Testis (tissue), 3 donors: ENCODE measurements around the gene OLFML2B. TPM values are rescaled to one million over a fixed set of nuclear protein-coding genes. Genes with fewer than 3 reads are reported as not detected.

Experiments
- DNase-seq: peaks from one replicate; pipeline ENCODE4 v3.0.0-alpha.2; 2019
- H3K27ac ChIP-seq, 2 donors: fragments of 200-600 bp; sonication (generic); one replicate each; pipeline ENCODE4 v1.5.1; 2019
- H3K27me3 ChIP-seq: fragments of 200-600 bp; sonication (generic); one replicate; pipeline ENCODE4 v1.5.1; 2019
- H3K36me3 ChIP-seq: fragments of 200-600 bp; sonication (generic); one replicate; pipeline ENCODE4 v1.5.1; 2017; ENCODE audit warnings: low read depth; ENCODE audit errors: missing control alignments
- H3K4me1 ChIP-seq: fragments of 200-600 bp; sonication (generic); one replicate; pipeline ENCODE4 v1.5.1; 2019
- H3K4me3 ChIP-seq, 2 donors: fragments of 200-600 bp; sonication (generic); one replicate each; pipeline ENCODE4 v1.5.1; 2017 to 2019
- H3K9me3 ChIP-seq: fragments of 200-600 bp; sonication (generic); one replicate; pipeline ENCODE4 v1.5.1; 2017
- POLR2A ChIP-seq: fragments of 450-650 bp; IDR thresholded peaks from one replicate; pipeline ENCODE4 v1.6.1; 2017; ENCODE audit warnings: antibody characterized with exemption, mild to moderate bottlenecking, moderate library complexity
- WGBS, 2 donors: methylation state at CpG; one replicate each; pipeline ENCODE4 v1.1.5; 2018; 5-methylcytosine and 5-hydroxymethylcytosine counted together
- intact Hi-C: fragments of 100-400 bp; cut with DNase I; formaldehyde crosslinking; loops from one replicate; pipeline ENCODE4 v1.15.1; 2023; ENCODE audit warnings: low total_unique reads
- polyA plus RNA-seq: library from polyadenylated mRNA; stranded (reverse); fragments of 350-450 nt; fragmentation: Illumina TruSeq; extraction: RNeasy Lipid Tissue Mini Kit (QIAGEN cat#74804); gene quantifications from one replicate; pipeline ENCODE4 v1.2.3, GENCODE V29; 2014; ENCODE audit warnings: low read depth, low replicate concordance; ENCODE audit not compliant: insufficient read depth
- total RNA-seq, 2 donors: library from RNA; depleted of rRNA; stranded (reverse); fragments of >200 nt; gene quantifications; one replicate each; pipeline ENCODE4 v1.2.3, GENCODE V29; 2016
- TF ChIP-seq, protein P1 (sequence below), 3 experiments: fragments of 450-650 bp in 2 of 3; fragments of 200-600 bp in 1 of 3; sonication (generic) in 1 of 3; IDR thresholded peaks; one replicate each; pipeline ENCODE4 v1.5.1; 2016 to 2019; ENCODE audit warnings: antibody characterized with exemption in 3 of 3, mild to moderate bottlenecking in 2 of 3, moderate library complexity in 1 of 3

The OLFML2B gene
- total and polyA plus RNA-seq, 3 donors from 2014 or later, result 31.3 to 57.9 (median 40.4) TPM

GRCh38 chr1:161955606-161956005, 68.1 kb downstream of the OLFML2B start:
- DNase-seq, result no peak
- Histone ChIP-seq H3K36me3 (no peaks in the 10 kb centered on the region), H3K9me3 (no peaks in the 10 kb centered on the region), H3K27me3 (no peaks in the 10 kb centered on the region), H3K27ac (no peak overlapping the region), H3K4me1 (no peaks in the 10 kb centered on the region), H3K4me3 (no peak overlapping the region)
- TF ChIP-seq POLR2A, result no peak
- TF ChIP-seq, protein P1, sequence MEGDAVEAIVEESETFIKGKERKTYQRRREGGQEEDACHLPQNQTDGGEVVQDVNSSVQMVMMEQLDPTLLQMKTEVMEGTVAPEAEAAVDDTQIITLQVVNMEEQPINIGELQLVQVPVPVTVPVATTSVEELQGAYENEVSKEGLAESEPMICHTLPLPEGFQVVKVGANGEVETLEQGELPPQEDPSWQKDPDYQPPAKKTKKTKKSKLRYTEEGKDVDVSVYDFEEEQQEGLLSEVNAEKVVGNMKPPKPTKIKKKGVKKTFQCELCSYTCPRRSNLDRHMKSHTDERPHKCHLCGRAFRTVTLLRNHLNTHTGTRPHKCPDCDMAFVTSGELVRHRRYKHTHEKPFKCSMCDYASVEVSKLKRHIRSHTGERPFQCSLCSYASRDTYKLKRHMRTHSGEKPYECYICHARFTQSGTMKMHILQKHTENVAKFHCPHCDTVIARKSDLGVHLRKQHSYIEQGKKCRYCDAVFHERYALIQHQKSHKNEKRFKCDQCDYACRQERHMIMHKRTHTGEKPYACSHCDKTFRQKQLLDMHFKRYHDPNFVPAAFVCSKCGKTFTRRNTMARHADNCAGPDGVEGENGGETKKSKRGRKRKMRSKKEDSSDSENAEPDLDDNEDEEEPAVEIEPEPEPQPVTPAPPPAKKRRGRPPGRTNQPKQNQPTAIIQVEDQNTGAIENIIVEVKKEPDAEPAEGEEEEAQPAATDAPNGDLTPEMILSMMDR (IDR thresholded peaks at IDR 0.05), result no peak
- intact Hi-C loops, result no loop called here
- WGBS, 2 donors, result 90 to 100% methylated on average over 2 of the region's 2 CpGs

- Histone ChIP-seq H3K27me3 (no peaks in the 10 kb centered on the region), H3K9me3 (no peaks in the 10 kb centered on the region), H3K4me1 (no peaks in the 10 kb centered on the region), H3K27ac (no peak overlapping the region), H3K36me3 (no peaks in the 10 kb centered on the region), H3K4me3 (no peak overlapping the region)
- intact Hi-C loops, result no loop called here
- TF ChIP-seq POLR2A, result no peak
- TF ChIP-seq, protein P1 (IDR thresholded peaks at IDR 0.05), result no peak
- DNase-seq, result no peak
Measured at GRCh38 chr1:161954466-161954865, 69.2 kb downstream of the OLFML2B start.

GRCh38 chr1:161954050-161954449, 69.6 kb downstream of the OLFML2B start:
- no peaks in the 10 kb centered on the region for H3K4me1 ChIP-seq
- WGBS, 2 donors, result 42 to 53% methylated on average over 2 of the region's 2 CpGs
- H3K36me3 ChIP-seq, result no peaks in the 10 kb centered on the region
- H3K27me3 ChIP-seq, result no peaks in the 10 kb centered on the region
- DNase-seq, result no peak
- H3K27ac ChIP-seq, result no peak overlapping the region
- H3K9me3 ChIP-seq, result no peaks in the 10 kb centered on the region
- intact Hi-C loops, result no loop called here
- no peak overlapping the region for H3K4me3 ChIP-seq
- TF ChIP-seq POLR2A, result no peak
- TF ChIP-seq, protein P1 (IDR thresholded peaks at IDR 0.05), result no peak

GRCh38 chr1:161953256-161953920, 70.3 kb downstream of the OLFML2B start:
- Histone ChIP-seq H3K4me3 (no peak overlapping the region), H3K9me3 (no peaks in the 10 kb centered on the region), H3K4me1 (no peaks in the 10 kb centered on the region), H3K36me3 (no peaks in the 10 kb centered on the region), H3K27me3 (no peaks in the 10 kb centered on the region), H3K27ac (no peak overlapping the region)
- no peak for TF ChIP-seq POLR2A
- TF ChIP-seq, protein P1 (IDR thresholded peaks at IDR 0.05), result no peak
- 78 to 83% methylated on average over 5 of the region's 5 CpGs for WGBS, 2 donors
- intact Hi-C loops, result no loop called here
- no peak for DNase-seq

- TF ChIP-seq POLR2A, result no peak
- TF ChIP-seq, protein P1 (IDR thresholded peaks at IDR 0.05), result no peak
- H3K27me3 ChIP-seq, result no peaks in the 10 kb centered on the region
- no peak for DNase-seq
- H3K4me1 ChIP-seq, result no peaks in the 10 kb centered on the region
- H3K4me3 ChIP-seq, result no peak overlapping the region
- H3K27ac ChIP-seq, result no peak overlapping the region
- no peaks in the 10 kb centered on the region for H3K36me3 ChIP-seq
- 85 to 89% methylated on average over 3 of the region's 3 CpGs for WGBS, 2 donors
- intact Hi-C loops, result no loop called here
- H3K9me3 ChIP-seq, result no peaks in the 10 kb centered on the region
Measured at GRCh38 chr1:161952607-161953172, 71.0 kb downstream of the OLFML2B start.
